Stimulated activated CD8-positive, alpha-beta memory T cell treated with anti-CD3 and anti-CD28 coated beads, Interleukin-12 subunit alpha, Interleukin-12 subunit beta, amount 100 ng/mL, for 1 hour (primary cell): ENCODE data around the gene PRDM9.
"Not testable (repeated sequence)": the region's sequence is repeated elsewhere in the genome, so short reads cannot be mapped to it uniquely, and the experiment has no call there.

Source experiments
- DNase-seq: peaks from one replicate; pipeline ENCODE4 v3.0.0-alpha.2; 2020; ENCODE audit warnings: low read depth

The PRDM9 gene

DNA sequence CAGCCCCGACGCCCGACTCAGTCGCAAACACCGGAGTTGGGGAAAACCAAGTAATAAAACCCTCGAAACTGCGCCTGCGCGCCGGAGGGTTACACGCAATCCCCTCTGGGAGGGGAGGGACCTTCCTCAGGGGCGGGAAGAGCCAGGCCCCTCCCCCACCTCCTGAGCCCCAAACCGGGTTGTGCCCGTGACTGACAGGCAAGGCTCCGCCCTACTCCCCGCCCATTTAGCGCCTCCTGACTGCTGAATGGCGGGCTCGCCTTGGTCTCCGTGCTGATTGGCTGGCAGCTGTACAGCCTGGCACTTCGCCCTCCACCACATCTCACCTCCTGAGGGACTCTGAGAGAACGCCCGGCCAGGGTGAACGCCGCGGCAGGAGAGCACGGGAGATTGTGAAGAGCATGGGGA is at the start of gene PRDM9:
Gene PRDM9 (plus strand): TSS at position 332 of the 408 bp plus-strand sequence. CDS start 1,425 bp downstream, outside the sequence.
- no peak for DNase-seq

DNA sequence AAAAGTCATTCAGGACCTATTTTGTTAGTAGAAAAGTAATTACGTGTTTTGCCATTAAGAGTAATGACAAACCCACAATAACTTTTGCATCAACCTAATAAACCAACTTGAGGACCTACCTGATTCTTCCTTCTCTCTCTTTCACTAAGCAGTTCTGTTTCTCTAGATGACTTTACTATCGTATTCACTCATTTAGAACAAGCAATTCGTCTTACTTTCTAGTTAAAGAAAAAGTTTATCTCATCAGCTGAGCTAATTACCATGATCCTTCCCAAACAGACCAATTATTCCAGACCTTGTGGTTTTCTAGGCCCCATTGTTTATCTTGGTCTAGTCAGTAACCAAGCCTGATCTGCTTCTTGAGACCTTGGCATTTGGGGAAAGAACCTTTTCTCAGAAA is 49.6 kb upstream of the PRDM9 start:
- no peak for DNase-seq

DNA sequence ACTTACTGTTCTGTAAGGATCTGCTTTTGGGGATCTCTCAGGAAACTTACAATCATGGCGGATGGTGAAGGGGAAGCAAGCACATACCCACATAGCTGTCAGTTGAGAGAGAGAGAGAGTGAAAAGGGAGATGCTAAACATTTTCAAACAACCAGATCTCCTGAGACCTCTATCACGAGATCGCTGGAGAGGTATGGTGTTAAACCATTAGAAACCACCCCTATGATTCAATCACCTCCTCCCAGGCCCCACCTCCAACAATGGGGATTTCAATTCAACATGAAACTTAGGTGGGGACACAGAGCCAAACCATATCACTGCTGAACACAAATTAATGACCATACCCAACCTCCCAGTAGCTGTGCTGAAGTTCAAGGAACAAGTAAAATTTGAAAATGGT is 48.2 kb upstream of the PRDM9 start:
- no peak for DNase-seq

GRCh38 chr5:23461576-23461975 is 45.8 kb upstream of the PRDM9 start:
- DNase-seq: no peak

DNA sequence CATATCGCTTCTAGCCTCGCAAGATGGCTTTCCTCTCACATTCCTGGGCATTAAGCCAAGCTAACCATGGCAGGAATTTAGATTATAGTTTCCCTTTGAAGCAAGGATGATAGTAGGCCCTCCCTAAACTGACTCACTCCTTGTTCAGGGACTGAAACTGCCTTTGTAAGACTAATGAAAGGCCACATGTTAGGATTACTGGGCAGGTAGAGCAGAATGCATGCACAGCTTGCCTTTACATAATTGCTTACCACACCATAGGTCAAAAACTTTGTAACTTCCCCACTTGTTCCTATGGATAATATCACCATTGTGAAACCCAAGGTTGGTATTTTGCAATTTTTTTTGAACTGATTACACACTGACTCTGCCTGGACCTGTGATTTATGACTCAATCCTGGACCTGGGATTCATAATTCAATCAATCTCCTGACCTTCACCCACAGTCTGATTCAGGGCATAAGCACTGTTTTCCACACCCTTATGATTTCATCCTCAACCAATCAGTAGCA is 41.0 kb upstream of the PRDM9 start:
- DNase-seq: no peak

GRCh38 chr5:23468658-23469057 is 38.8 kb upstream of the PRDM9 start:
- no peak for DNase-seq

DNA sequence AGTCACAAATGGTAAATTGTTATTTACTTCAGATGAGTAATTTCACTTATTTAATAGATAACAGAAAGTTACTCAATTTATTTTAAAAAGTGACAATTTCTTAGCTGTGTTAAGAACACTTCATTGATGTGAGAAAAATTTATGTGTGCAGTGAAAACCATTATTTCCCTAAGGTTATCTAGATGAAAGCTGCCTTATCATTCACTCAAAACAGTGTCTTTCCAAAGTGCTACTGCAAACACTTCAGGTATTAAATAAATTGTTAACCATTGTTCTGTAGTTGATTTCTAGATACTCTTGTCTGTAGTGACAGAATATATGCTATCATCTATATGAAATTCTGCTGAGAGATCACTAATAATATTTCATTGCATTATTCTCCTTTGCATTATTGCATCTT is 33.5 kb upstream of the PRDM9 start:
- DNase-seq: no peak

DNA sequence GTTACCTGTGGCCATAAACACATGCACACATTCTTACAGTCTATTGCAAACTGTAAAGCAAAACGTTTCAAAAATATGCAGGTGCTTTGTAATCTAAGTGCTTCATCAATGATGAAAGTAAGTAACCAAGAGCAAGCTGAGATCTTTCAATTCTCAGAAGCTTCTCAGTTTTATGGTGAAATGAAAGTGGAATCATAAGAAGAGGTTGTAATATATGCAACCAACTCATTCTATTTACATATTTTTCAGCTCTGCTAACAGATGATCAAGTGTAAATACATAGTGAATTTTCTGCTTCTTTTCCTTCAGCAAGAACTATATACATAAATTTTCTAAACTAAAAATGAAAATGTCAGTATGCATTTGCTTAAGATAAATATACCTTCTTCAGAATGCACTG is 33.1 kb upstream of the PRDM9 start:
- no peak for DNase-seq

GRCh38 chr5:23476580-23476979 is 30.8 kb upstream of the PRDM9 start:
- no peak for DNase-seq

DNA sequence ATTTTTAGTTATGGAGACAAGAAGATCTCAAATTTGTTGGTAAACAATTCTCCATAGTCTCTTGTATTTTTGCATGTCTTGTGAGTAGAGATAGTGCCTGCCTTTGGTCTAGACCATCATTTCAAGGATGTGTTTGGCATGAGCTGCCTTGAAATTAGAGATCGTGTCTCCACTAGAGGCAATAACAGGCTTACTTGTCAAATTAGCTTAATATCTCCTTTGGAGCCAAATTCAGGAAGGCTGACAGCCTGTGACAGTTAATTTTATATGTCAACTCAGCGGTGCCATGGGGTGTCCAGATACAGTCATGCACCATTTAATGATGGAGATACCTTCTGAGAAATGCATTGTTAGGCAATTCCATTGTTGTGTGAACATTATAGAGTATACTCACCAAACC is 24.8 kb upstream of the PRDM9 start:
- DNase-seq: no peak

DNA sequence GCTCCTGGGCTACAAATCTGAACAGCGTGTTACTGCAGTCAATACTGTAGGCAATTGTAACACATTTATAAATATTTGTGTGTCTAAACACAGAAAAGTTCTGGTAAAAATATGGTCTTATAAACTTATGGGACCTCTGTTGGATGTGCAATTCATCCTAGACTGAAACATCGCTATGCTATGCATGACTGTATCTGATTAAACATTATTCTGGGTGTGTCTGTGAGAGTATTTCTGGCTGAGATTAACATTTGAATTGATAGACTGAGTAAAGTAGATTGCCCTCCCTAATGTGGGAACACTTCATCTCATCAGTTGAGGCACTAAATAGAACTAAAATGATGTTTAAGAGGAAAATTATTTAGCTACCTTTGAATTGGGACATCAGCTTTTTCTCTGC is 24.3 kb upstream of the PRDM9 start:
- DNase-seq: no peak

DNA sequence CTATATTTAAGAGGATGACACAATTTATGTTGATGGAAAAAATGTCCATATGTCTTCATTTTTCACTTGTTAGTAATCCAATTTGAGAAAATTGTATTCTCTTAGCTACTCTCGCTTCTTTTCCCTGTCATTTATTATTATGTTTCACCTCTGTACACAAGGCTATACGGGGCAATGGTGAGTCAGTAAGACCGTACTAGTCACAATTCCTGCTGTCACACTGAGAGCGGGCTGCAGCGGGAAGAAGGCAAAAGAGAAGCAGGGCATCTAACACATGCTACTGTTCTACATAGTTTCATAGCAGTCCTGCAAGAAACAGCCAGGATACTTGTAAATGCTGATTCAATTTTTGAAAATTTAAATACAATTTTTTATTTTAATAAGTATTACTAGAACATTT is 23.3 kb upstream of the PRDM9 start:
- no peak for DNase-seq

GRCh38 chr5:23486227-23486626 is 21.2 kb upstream of the PRDM9 start:
- DNase-seq: not testable (repeated sequence)

DNA sequence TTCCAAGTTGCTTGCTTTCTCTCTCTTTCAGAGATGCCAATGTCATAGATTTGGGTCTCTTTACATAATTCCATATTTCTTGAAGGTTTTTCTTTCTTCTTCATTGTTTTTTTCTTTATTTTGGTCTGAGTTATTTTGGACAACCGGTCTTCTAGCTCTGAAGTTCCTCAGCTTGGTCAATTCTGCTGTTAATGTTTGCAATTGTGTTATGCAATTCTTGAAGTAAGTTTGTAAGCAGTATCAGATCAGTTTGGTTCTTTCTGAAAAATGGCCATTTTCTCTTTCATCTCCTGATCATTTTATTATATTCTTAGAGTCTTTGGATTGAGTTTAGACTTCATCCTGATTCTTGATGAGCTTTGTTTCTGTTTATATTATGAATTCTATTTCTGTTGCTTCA is 16.4 kb upstream of the PRDM9 start:
- no peak for DNase-seq

- DNase-seq: no peak
Observed at GRCh38 chr5:23494558-23494957, 12.9 kb upstream of the PRDM9 start.

DNA sequence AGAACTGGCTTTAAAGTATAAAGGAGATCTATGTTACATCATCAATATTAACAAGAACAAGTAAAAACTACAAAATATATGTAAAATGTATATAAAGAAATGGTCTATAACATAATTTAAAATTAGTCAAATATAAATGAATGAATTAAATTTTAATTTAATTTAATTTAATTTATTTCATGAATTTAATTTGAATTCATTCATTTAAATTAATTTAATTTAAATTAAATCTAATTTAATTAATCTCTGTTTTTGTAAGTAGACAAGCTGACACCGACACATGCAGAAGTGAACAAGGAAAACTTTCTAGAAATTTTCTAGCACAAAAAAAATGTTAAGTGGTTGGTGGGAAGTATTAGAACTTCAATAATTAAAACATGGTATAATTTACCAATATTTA is 10.8 kb upstream of the PRDM9 start:
- no peak for DNase-seq

- no peak for DNase-seq
Observed at GRCh38 chr5:23506329-23507236, 826 bp upstream of the PRDM9 start.

GRCh38 chr5:23510434-23510833 is 3.0 kb downstream of the PRDM9 start:
- DNase-seq: not testable (repeated sequence)

GRCh38 chr5:23522553-23522952 is 15.1 kb downstream of the PRDM9 start:
- DNase-seq: no peak

- DNase-seq: no peak
Observed at GRCh38 chr5:23523031-23523430, 15.6 kb downstream of the PRDM9 start.

- DNase-seq: no peak
Observed at GRCh38 chr5:23523998-23524397, 16.6 kb downstream of the PRDM9 start.

GRCh38 chr5:23525751-23526150 is 18.3 kb downstream of the PRDM9 start:
- no peak for DNase-seq

DNA sequence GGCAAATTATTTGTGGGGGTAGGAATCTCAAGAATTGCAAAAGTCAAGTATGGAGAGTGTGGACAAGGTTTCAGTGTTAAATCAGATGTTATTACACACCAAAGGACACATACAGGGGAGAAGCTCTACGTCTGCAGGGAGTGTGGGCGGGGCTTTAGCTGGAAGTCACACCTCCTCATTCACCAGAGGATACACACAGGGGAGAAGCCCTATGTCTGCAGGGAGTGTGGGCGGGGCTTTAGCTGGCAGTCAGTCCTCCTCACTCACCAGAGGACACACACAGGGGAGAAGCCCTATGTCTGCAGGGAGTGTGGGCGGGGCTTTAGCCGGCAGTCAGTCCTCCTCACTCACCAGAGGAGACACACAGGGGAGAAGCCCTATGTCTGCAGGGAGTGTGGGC is 19.2 kb downstream of the PRDM9 start:
- not testable (repeated sequence) for DNase-seq
